SHP77 treated with DMSO at 0.1 percent for 48 hours (cell line): Measurements from ENCODE around the gene PTGIR.
A peak's percentile ranks its signal among the peaks of the same experiment; 100 is the strongest.

Experiments
- DNase-seq: peaks from one replicate; lab custom pipeline; 2025; lab: John Stamatoyannopoulos, UW

Gene PTGIR

GRCh38 chr19:46624958-46625661 lies at the start of gene PTGIR:
TSS of gene PTGIR (minus strand) at chr19:46625089. CDS start at chr19:46624225, 864 bp downstream.
- DNase-seq = no peak

- DNase-seq = no peak
Measured at GRCh38 chr19:46670813-46671212, 45.9 kb upstream of the PTGIR start.

GRCh38 chr19:46668662-46669061 lies 43.8 kb upstream of the PTGIR start:
- DNase-seq = no peak

GRCh38 chr19:46665072-46665471 lies 40.2 kb upstream of the PTGIR start:
- DNase-seq = no peak

- peak; percentile 58 for DNase-seq
Measured at GRCh38 chr19:46661735-46662592, 37.1 kb upstream of the PTGIR start.

GRCh38 chr19:46661020-46661731 lies 36.3 kb upstream of the PTGIR start, which contains the start of gene DACT3:
TSS of gene DACT3 (minus strand) at chr19:46661182. CDS start at chr19:46661064, 118 bp downstream.
- DNase-seq = peak; percentile 99

GRCh38 chr19:46660551-46661019 lies 35.7 kb upstream of the PTGIR start:
- DNase-seq = no peak

GRCh38 chr19:46660008-46660517 lies 35.2 kb upstream of the PTGIR start:
- DNase-seq = no peak

GRCh38 chr19:46659151-46660007 lies 34.5 kb upstream of the PTGIR start:
- DNase-seq = no peak

GRCh38 chr19:46656541-46656940 lies 31.7 kb upstream of the PTGIR start:
- DNase-seq = no peak

GRCh38 chr19:46654621-46655152 lies 29.8 kb upstream of the PTGIR start:
- DNase-seq = no peak

GRCh38 chr19:46650445-46650844 lies 25.6 kb upstream of the PTGIR start:
- no peak for DNase-seq

- no peak for DNase-seq
Measured at GRCh38 chr19:46648961-46649960, 24.4 kb upstream of the PTGIR start.

- DNase-seq = no peak
Measured at GRCh38 chr19:46648060-46648960, 23.4 kb upstream of the PTGIR start.

- no peak for DNase-seq
Measured at GRCh38 chr19:46646402-46646801, 21.5 kb upstream of the PTGIR start.

GRCh38 chr19:46644720-46645119 lies 19.8 kb upstream of the PTGIR start:
- DNase-seq = no peak

- no peak for DNase-seq
Measured at GRCh38 chr19:46640656-46641055, 15.8 kb upstream of the PTGIR start.

- DNase-seq = no peak
Measured at GRCh38 chr19:46639358-46640182, 14.7 kb upstream of the PTGIR start.
